HepG2 (cell line): ENCODE results near the gene TRMT2A. TPM values are rescaled to one million over a fixed set of nuclear protein-coding genes. Genes with fewer than 3 reads are reported as not detected.

Source experiments
- ATAC-seq: fragments of 200-7000 bp; cut with Tn5 transposase; 3 replicates; pipeline ENCODE4 v1.9.1; 2020; ENCODE audit warnings: mild to moderate bottlenecking, moderate library complexity
- BruUV-seq: library from RNA; stranded (reverse); fragments of 400-500 nt; replicated peaks from 2 replicates; lab custom pipeline; 2021; lab: Mats Ljungman, UMichigan
- CTCF ChIA-PET: fragments of 300-600 bp; formaldehyde crosslinking; extraction: SDS; loops from one replicate; lab custom pipeline; 2021; ENCODE audit warnings: low total read pairs, inconsistent platforms, low intra/inter-chr PET ratio; lab: Yijun Ruan, JAX
- POLR2A ChIA-PET: fragments of 350-600 bp; sonication (Branson Sonifier 250); formaldehyde crosslinking; loops from one replicate; lab custom pipeline; 2020; ENCODE audit warnings: antibody characterized with exemption, inconsistent platforms; lab: Yijun Ruan, JAX
- DNase-seq: peaks from one replicate; pipeline ENCODE4 v3.0.0-alpha.2; 2015; ENCODE audit warnings: low spot score
- FAIRE-seq: peaks from 3 replicates; lab custom pipeline; 2011; peaks lifted over from hg19 to GRCh38; lab: Jason Lieb, UNC
- H2AFZ ChIP-seq: one replicate; pipeline ENCODE4 v1.6.1; 2011; ENCODE audit warnings: low read length, inconsistent platforms
- H3K27ac ChIP-seq: fragments of 300-600 bp; 3 replicates; pipeline ENCODE4 v1.8.0; 2011; ENCODE audit warnings: mixed run types, mild to moderate bottlenecking, mixed read lengths, low read length, inconsistent platforms; ENCODE audit not compliant: insufficient read depth; ENCODE audit errors: extremely low read length
- H3K27me3 ChIP-seq, 2 experiments: fragments of 200-600 bp in 1 of 2; 2 replicates in 1 of 2; 3 replicates in 1 of 2; pipeline versions ENCODE4 v1.6.0 to v1.8.0; 2011; ENCODE audit warnings: low read length in 2 of 2, mild to moderate bottlenecking in 2 of 2, moderate library complexity in 2 of 2, inconsistent platforms in 1 of 2; ENCODE audit not compliant: insufficient read depth in 2 of 2, control insufficient read depth in 1 of 2
- H3K36me3 ChIP-seq, 2 experiments: fragments of 200-600 bp in 1 of 2; replicated peaks in 1 of 2; 2 replicates in 1 of 2; 3 replicates in 1 of 2; pipeline versions ENCODE4 v1.5.1 to v1.8.0; 2011; ENCODE audit warnings: low read length in 2 of 2, inconsistent platforms in 1 of 2; ENCODE audit not compliant: insufficient read depth in 2 of 2, control insufficient read depth in 1 of 2
- H3K4me1 ChIP-seq: 2 replicates; pipeline ENCODE4 v1.5.1; 2012; ENCODE audit warnings: low read length, inconsistent platforms; ENCODE audit not compliant: insufficient read depth
- H3K4me2 ChIP-seq: 2 replicates; pipeline ENCODE4 v1.6.0; 2011; ENCODE audit warnings: low read depth, low read length, inconsistent platforms
- H3K4me3 ChIP-seq, 3 experiments: fragments of 200-600 bp in 1 of 3; sonication (generic), shearing (Covaris generic) in 1 of 3; replicated peaks in 1 of 3; 2 replicates each; pipeline ENCODE4 v1.5.1; 2011 to 2016; ENCODE audit warnings: low read length in 3 of 3, inconsistent platforms in 2 of 3, low read depth in 2 of 3, mild to moderate bottlenecking in 2 of 3, control low read depth in 1 of 3, mixed read lengths in 1 of 3; ENCODE audit not compliant: insufficient read depth in 1 of 3
- H3K79me2 ChIP-seq: one replicate; pipeline ENCODE4 v1.6.1; 2011; ENCODE audit warnings: low read length, inconsistent platforms; ENCODE audit not compliant: insufficient read depth
- H3K9ac ChIP-seq: 2 replicates; pipeline ENCODE4 v1.6.0; 2011; ENCODE audit warnings: mild to moderate bottlenecking, low read depth, low read length, inconsistent platforms; ENCODE audit not compliant: insufficient read depth
- H3K9me3 ChIP-seq: 2 replicates; pipeline ENCODE4 v1.5.1; 2012; ENCODE audit warnings: mild to moderate bottlenecking, low read length
- H4K20me1 ChIP-seq: 2 replicates; pipeline ENCODE4 v1.6.0; 2011; ENCODE audit warnings: inconsistent platforms, mild to moderate bottlenecking, low read length, moderate library complexity; ENCODE audit not compliant: insufficient read depth
- ATF7 ChIP-seq, 2 experiments: fragments of 450-650 bp in 1 of 2; sonication (generic) in 1 of 2; formaldehyde crosslinking in 1 of 2; IDR thresholded peaks; 2 replicates each; pipeline versions ENCODE4 v1.4.0 to v1.6.1; 2016 to 2020; ENCODE audit warnings: antibody characterized with exemption in 1 of 2, mild to moderate bottlenecking in 1 of 2, missing genetic modification reagents in 1 of 2
- DRAP1 ChIP-seq: IDR thresholded peaks from 2 replicates; pipeline ENCODE4 v1.6.1; 2016; ENCODE audit warnings: missing genetic modification reagents, missing compliant biosample characterization
- MAZ ChIP-seq, 2 experiments: sonication (generic) in 1 of 2; formaldehyde crosslinking in 1 of 2; IDR thresholded peaks; 2 replicates each; pipeline versions ENCODE4 v1.5.0 to v1.6.1; 2012 to 2020; ENCODE audit warnings: low read depth in 2 of 2, mild to moderate bottlenecking in 2 of 2, borderline replicate concordance in 1 of 2, improper control_type of control experiment in 1 of 2, low read length in 1 of 2, missing genetic modification reagents in 1 of 2, moderate library complexity in 1 of 2
- POLR2A ChIP-seq, 2 experiments: IDR thresholded peaks; 2 replicates each; pipeline ENCODE4 v1.6.1; 2011; ENCODE audit warnings: low read depth in 2 of 2, low read length in 2 of 2, mild to moderate bottlenecking in 1 of 2, moderate library complexity in 1 of 2; ENCODE audit not compliant: insufficient read depth in 1 of 2
- ZNF230 ChIP-seq: sonication (generic); formaldehyde crosslinking; IDR thresholded peaks from 2 replicates; pipeline ENCODE4 v1.4.0; 2020; ENCODE audit warnings: mild to moderate bottlenecking, missing genetic modification reagents
- ZNF260 ChIP-seq: sonication (generic); formaldehyde crosslinking; IDR thresholded peaks from 2 replicates; pipeline ENCODE4 v1.4.0; 2020; ENCODE audit warnings: missing genetic modification reagents, low read depth, mild to moderate bottlenecking, borderline replicate concordance
- ZNF331 ChIP-seq: sonication (generic); formaldehyde crosslinking; IDR thresholded peaks from 2 replicates; pipeline ENCODE4 v1.4.0; 2020; ENCODE audit warnings: missing genetic modification reagents
- ZNF564 ChIP-seq: sonication (generic); formaldehyde crosslinking; IDR thresholded peaks from 2 replicates; pipeline ENCODE4 v1.8.1; 2023; ENCODE audit warnings: mild to moderate bottlenecking, missing genetic modification reagents
- ZNF674 ChIP-seq: sonication (generic); formaldehyde crosslinking; IDR thresholded peaks from 2 replicates; pipeline ENCODE4 v1.5.0; 2020; ENCODE audit warnings: low read depth, mild to moderate bottlenecking, missing genetic modification reagents
- ZNF704 ChIP-seq: sonication (generic); formaldehyde crosslinking; IDR thresholded peaks from 2 replicates; pipeline ENCODE4 v1.8.1; 2023; ENCODE audit warnings: mild to moderate bottlenecking, inconsistent platforms, moderate library complexity, missing genetic modification reagents, borderline replicate concordance
- ZNF839 ChIP-seq: sonication (generic); formaldehyde crosslinking; IDR thresholded peaks from 2 replicates; pipeline ENCODE4 v1.4.0; 2020; ENCODE audit warnings: missing genetic modification reagents, mild to moderate bottlenecking, borderline replicate concordance
- WGBS: methylation state at CpG from one replicate; pipeline ENCODE4 v1.1.6; 2017; ENCODE audit warnings: low lambda C conversion rate; 5-methylcytosine and 5-hydroxymethylcytosine counted together
- in situ Hi-C: cut with HindIII; loops from 2 replicates; pipeline ENCODE4 v1.10.0; 2017; ENCODE audit warnings: low pct_unique_long_range_greater_than_20kb; ENCODE audit not compliant: extremely low pct_ligation_motif_present
- intact Hi-C: fragments of 100-400 bp; cut with micrococcal nuclease; formaldehyde crosslinking; loops from one replicate; pipeline ENCODE4 v1.10.0; 2022; ENCODE audit not compliant: unreplicated experiment
- polyA plus RNA-seq, 8 experiments: library from polyadenylated mRNA; depleted of rRNA in 3 of 8; stranded (reverse) in 7 of 8; unstranded in 1 of 8; fragments of >200 nt; fragmentation: Illumina TruSeq in 4 of 8; extraction: Trizol in 4 of 8; gene quantifications; 2 replicates each; pipeline versions ENCODE4 v1.2.1 to v1.2.3, GENCODE V29; 2011 to 2016; ENCODE audit warnings: low read depth in 4 of 8, missing spikeins in 1 of 8, mixed read lengths in 1 of 8; ENCODE audit not compliant: insufficient read depth in 1 of 8
- total RNA-seq, 5 experiments: library from RNA; depleted of rRNA; stranded (reverse); fragments of >200 nt; fragmentation: Illumina TruSeq; extraction: Trizol; gene quantifications; 2 replicates each; pipeline ENCODE4 v1.2.3, GENCODE V29; 2016; ENCODE audit warnings: low read depth in 1 of 5

Gene TRMT2A
- total and polyA plus RNA-seq, 2 of the 13 experiments (the other 11 are each of a cell fraction or from before 2014, with no cell fraction given): 24.0 to 30.3 TPM

GRCh38 chr22:20157430-20158183, 40.6 kb upstream of the TRMT2A start:
- H3K4me2 ChIP-seq: no peak overlapping the region
- POLR2A ChIA-PET: no interaction called here

More at GRCh38 chr22:20157430-20158183, 40.6 kb upstream of the TRMT2A start:
- TF ChIP-seq DRAP1: no peak
- TF ChIP-seq ZNF230 (CRISPR knock-in tag): no peak
- TF ChIP-seq ZNF564: no peak
- TF ChIP-seq ZNF260 (CRISPR knock-in tag): no peak
- no peak for TF ChIP-seq POLR2A (IDR thresholded peaks at IDR 0.05; ENCODE audit: insufficient read depth in 1 of 2, low read depth in 2 of 2, low read length in 2 of 2)
- TF ChIP-seq ZNF839 (CRISPR knock-in tag): no peak
- no peak for TF ChIP-seq ZNF674 (CRISPR knock-in tag)
- TF ChIP-seq ZNF331 (CRISPR knock-in tag): no peak
- no peak for TF ChIP-seq MAZ (IDR thresholded peaks at IDR 0.05; ENCODE audit: borderline replicate concordance, low read depth, low read length)
- TF ChIP-seq MAZ (CRISPR knock-in tag; IDR thresholded peaks at IDR 0.05; ENCODE audit: low read depth): no peak
- no peak for TF ChIP-seq ATF7 (IDR thresholded peaks at IDR 0.05)
- no peak for TF ChIP-seq ATF7 (CRISPR knock-in tag; IDR thresholded peaks at IDR 0.05)
- TF ChIP-seq ZNF704 (CRISPR knock-in tag): no peak
- WGBS: 55% methylated on average over 5 of the region's 15 CpGs
- intact Hi-C loops (loop anchor here (1.0 kb wide), 1 partner anchor 81 kb away; no protein-coding TSS in a partner anchor), in situ Hi-C loops (loop anchor here (5.0 to 25.0 kb wide), 3 partner anchors 77 to 1195 kb away; no protein-coding TSS in a partner anchor)
- BruUV-seq: no TSS peak
- H3K4me1 ChIP-seq: no peaks in the 10 kb centered on the region
- H4K20me1 ChIP-seq: no peaks in the 10 kb centered on the region
- H3K36me3 ChIP-seq: no peaks in the 10 kb centered on the region
- H2AFZ ChIP-seq: no peak overlapping the region
- no peak overlapping the region for H3K27ac ChIP-seq
- DNase-seq (no peak), FAIRE-seq (no peak), ATAC-seq (no peak)
- no peak overlapping the region for H3K4me3 ChIP-seq
- no peak overlapping the region for H3K9ac ChIP-seq
- no peaks in the 10 kb centered on the region for H3K9me3 ChIP-seq
- H3K79me2 ChIP-seq: no peaks in the 10 kb centered on the region
- peaks cover 13 to 50% of the 10 kb centered on the region in 2 experiments for H3K27me3 ChIP-seq
- CTCF ChIA-PET: interaction anchor here (1.1 to 4.1 kb wide), 3 partner anchors 81 to 128 kb away, joined by 3 to 28 read pairs (median 3); partner anchors contain the start of gene RTN4R
